HCEC 1CT (cell line): ENCODE results near the gene CLASRP.

Experiments used
- DNase-seq: peaks from one replicate; pipeline ENCODE4 v3.0.0-alpha.2; 2017

The CLASRP gene

DNA sequence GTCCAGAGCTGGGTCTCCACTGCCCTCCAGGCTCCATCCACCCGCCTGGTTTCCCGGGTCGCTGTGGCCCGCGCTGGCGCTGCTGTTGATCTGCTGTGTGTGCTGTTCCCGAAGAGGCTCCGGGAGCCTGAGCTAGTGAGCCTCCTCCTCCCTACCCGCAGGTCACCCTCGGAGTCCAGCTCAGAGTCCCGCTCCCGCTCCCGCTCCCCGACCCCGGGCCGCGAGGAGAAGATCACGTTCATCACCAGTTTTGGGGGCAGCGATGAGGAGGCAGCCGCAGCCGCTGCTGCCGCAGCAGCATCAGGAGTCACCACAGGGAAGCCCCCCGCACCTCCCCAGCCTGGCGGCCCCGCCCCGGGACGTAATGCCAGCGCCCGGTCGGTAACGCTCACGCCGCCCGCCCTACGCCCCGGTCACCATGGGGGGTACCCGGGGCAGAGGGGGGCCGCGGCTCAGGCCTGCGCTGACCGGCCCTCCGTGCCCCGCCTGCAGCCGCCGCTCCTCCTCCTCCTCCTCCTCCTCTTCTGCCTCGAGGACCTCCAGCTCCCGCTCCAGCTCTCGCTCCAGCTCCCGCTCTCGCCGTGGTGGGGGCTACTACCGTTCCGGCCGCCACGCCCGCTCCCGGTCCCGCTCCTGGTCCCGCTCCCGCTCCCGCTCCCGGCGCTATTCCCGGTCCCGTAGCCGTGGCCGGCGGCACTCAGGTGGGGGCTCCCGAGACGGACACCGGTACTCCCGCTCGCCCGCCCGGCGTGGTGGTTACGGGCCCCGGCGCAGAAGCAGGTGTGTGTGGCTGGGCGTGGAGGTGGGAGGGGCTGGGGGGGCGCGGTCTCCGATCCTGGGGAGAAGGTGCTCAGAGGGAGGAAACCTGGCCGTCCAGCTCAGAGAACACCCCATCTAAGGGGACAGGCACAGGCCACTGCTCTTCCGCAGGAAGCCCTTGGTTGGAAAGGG, 25.3 kb downstream of the CLASRP start:
- DNase-seq, result no peak

DNA sequence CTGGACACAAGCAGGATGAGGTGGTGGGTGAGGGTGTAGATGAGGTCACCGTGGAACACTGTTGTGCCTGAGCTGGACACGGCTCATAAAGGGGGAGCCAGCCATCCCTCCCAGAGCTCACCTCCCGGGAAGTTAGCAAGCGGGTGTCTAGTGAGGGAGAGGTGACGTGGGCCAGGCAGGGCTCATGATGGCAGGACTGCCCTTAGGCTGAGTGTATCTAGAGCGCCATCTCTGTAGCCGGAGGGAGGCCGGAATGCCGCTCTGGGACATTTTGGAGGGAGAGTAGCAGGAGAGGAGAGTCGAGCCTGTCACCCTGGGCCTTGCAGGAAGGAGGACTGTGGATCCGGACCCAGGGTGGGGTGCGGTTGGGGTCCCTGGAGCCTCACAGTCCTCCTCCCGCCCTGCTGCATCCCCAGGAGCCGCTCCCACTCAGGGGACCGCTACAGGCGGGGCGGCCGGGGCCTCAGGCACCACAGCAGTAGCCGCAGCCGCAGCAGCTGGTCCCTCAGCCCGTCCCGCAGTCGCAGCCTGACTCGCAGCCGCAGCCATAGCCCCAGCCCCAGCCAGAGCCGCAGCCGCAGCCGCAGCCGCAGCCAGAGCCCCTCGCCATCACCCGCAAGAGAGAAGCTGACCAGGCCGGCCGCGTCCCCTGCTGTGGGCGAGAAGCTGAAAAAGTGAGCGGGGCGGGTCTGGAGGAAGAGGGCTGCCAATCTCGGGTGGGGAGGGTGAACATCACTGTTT, 28.2 kb downstream of the CLASRP start:
- DNase-seq, result no peak

DNA sequence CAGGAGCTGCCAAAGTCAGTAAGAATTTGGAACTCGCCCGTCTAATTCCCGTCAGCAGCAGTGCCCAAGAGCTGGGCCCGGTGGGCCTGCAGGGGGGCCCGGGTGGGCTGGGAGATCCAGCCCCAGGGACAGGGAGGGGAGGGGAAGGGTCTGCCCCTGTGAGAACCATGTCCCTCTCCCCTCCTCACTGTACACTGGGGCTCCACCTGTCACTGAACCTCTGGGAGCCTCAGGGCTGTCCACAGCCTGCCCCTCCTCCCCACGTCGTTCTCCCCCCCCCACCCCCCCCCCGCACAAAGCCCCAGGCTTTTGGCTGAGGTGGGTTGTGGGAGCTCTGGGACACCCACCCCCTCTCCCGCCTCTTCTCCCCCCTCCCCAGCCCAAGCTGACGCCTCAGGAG, 29.2 kb downstream of the CLASRP start:
- no peak for DNase-seq

DNA sequence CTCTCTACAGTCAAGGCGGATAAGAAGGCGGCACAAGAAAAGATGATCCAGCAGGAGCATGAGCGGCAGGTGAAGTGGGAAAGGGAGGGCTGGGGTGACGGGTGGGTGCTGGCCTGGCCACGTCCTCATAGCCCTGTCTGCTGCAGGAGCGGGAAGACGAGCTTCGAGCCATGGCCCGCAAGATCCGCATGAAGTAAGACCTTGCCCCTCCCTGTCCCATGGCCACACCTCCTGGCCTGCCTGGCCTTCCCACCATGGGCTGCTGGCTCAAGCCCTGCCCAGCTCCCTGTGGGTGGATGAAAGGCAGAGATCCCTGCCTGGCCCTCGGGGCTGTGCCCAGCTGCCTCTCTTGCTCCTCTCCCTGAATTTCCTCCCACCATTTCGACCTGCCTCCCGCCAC, 30.2 kb downstream of the CLASRP start:
- no peak for DNase-seq

DNA sequence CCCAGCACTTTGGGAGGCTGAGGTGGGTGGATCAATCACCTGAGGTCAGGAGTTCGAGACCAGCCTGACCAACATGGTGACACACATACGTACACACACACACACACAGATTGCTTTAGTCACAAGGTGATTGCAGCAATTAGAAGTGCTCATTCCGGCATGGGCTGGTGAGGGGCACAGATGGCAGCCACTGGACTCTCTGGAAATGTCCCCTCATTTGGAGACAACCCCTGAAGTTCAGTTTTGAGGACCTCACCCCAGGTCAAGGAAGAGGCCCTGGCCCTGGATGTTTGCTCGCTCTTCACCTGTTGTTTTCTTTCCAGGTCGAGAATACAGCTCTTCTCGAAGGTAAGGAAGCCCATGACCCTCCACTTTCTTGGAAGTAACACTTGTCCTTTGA, 31.4 kb downstream of the CLASRP start:
- DNase-seq, result no peak

DNA sequence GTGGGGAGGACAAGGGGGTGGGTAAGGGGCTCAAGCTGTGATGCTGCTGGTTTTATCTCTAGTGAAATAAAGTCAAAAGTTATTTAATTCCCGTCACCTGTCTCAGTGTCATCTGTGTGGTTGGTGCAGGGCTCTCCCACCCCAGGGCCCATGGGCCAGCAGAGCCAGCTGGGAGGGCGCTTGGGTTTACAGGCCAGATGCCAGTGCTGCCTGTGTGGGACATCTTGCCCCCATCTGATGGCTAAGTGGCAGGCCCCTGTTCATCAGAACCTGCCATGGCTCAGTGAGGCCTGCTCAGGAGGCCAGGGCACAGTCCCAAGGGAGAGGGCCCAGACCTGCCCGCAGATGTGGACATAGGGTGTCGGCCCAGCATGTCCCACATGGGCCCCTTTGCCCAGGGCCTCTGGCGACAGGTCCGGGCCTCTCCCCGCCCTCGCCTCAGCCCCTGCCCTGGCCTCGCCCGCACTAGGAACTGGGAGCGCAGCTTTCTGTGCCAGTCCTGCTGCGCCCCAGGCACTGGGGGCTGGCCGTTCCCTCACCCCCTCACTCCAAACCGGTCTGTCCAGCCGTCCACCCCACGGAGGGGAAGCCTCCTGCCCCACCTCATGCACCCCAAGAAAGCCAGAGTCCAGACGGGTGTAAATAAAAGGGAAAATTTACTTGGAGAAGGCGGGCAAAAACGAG, 32.2 kb downstream of the CLASRP start:
- no peak for DNase-seq

DNA sequence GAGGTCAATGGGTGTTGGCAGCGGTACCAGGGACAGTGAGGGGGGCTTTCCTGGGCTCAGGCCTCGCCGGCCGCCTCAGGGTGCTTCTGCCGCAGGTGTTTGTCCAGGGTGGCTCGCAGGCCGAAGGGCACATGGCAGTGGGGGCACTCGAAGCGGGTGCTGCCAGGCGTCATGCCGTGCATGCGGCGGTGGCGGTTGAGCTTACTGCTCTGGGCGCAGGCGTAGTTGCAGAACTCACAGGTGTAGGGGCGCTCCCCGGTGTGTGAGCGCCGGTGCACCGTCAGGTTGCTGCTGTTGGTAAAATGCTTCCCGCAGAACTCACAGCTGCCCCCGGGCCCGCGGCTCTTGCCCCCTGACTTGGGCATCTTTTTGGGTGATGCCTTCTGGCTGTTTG, 32.7 kb downstream of the CLASRP start:
- DNase-seq, result no peak

DNA sequence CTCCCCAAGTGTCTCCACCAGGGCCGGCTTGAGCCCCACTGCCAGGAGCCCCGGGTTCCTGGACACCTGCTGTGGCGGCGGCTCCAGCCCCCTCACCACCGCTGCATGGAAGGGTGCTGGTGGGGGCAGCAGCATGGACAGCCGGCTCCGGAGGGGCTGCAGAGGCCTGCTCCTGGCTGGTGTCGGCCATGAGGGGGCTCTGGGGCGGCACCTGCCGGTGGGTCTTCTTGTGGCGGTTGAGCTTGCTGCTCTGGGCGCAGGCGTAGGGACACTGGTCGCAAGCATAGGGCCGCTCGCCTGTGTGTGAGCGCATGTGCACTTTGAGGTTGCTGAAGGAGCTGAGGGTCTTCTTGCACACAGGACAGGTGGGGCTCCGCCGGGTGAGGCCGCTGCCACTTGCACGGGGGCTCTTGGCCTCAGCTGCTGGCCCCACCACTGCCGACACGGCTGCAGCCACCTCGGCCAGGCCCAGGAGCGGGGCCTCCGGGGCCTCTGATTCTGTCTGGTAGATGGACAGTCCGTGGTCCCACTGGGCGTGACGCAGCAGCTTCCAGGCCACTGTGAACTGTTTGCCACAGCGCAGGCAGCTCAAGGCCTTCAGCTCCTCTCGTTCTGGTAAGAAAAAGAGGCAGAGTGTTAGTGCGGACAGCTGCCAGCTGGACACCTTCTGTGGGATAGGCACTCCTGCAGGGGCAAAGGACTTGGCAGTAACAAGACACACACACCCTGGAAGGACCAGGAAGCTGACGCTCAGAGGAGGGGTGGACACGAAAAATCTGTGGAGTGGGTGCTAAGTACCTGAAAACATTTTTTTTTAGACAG, 33.3 kb downstream of the CLASRP start:
- no peak for DNase-seq

DNA sequence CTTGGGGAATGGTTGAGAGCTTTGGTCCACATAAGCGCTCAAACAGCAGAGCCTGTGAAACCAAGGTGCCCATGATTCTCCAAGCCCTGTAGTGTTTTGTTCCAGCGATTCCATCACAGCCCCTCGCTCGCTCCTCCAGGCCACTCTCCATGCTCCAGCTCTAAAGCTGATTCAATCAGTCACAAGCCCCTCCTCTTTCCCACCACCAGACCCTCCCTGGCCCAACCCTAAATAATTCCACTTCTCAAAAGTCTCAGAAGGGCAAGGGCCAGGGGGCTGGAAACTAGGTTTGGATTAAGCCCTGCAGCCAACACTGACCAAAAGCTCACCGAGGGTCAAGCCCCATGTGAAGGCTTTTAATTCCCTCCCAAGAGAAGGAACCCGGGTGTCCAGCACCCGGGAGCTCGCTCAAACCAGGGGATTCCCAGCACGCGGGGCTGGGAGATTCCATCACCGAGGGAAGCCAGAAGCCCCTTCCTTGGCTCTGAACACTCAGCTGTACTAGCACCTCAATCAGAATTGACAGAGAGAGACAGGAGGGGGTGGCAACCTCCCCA, 36.0 kb downstream of the CLASRP start:
- DNase-seq, result no peak

DNA sequence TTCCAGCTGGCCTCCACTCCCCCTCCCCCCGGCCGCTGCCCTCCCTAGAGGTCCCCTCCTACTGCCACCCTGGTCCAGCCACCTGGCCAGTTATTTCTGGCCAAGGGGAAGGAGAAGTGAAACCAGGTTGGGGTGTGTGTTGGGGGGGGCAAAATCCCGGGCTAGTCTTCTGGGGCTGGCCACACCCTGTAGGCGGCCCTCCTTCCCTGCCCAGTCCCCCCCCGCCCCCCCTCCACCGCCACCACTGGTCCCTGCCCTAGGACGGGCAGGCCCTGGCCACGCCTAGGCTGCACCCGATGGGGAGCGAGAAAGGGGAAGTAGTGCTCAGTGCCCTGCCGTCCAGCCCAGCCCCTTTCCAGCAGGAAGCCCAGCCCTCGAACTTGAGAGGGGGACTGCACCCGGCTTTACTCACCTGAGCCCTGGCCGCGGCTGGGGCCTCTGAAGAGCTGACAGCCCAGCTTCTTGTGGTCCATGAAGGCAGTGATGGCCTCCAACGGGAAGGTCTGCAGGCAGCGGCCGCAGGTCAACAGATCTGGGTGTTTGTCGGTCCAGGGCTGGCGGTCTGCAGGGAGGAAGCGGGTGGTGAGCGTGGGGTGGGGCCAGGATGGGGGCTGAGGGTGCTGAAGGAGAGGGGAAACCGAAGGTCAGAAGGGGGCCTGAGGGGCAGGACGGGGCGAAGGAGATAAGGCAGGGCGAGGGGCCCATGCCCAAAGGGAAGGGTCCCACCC, 36.6 kb downstream of the CLASRP start:
- DNase-seq, result no peak

DNA sequence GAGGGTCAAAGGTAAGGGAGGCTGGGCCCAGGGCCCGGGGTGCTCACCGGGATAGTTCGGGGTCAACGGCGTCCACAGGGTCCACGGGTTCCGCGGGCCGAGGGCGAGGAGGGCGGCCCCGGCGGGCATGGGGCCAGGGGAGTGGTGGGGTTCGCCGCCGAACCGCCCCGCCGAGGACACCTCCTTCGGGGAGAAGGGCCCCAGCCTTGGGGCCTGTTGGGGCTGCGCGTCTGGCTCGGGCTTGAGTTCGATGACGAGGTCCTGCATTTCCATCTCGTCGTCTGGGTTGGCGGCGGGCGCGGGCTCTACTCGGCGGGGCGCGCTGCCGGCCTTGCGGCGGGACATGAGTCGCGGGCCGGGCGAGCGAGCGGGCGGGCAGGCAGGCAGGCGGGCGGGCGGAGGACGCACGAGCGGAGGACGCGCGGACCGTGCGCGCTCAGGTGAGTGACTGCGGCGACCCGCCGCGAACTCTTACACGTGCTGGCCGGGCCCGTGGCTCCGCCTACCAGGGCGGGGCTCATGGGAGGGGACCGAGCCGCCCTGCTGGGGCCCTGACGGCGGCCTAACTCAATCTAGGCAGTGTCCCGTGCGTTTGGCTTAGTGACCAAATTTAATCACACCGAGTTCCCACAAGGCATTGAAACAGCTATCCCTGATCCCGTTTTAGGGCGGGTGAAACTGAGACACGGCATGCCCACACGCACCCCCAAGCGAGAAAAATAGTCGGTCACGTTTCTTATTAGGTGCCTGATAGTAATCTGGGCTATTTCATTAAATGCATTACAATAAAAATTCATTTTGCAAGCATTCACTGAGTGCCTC, 37.4 kb downstream of the CLASRP start, which contains the start of gene ZNF296:
Gene ZNF296 (minus strand): TSS at position 450 of the 822 bp plus-strand sequence. CDS start 105 bp downstream, at position 345.
- no peak for DNase-seq

DNA sequence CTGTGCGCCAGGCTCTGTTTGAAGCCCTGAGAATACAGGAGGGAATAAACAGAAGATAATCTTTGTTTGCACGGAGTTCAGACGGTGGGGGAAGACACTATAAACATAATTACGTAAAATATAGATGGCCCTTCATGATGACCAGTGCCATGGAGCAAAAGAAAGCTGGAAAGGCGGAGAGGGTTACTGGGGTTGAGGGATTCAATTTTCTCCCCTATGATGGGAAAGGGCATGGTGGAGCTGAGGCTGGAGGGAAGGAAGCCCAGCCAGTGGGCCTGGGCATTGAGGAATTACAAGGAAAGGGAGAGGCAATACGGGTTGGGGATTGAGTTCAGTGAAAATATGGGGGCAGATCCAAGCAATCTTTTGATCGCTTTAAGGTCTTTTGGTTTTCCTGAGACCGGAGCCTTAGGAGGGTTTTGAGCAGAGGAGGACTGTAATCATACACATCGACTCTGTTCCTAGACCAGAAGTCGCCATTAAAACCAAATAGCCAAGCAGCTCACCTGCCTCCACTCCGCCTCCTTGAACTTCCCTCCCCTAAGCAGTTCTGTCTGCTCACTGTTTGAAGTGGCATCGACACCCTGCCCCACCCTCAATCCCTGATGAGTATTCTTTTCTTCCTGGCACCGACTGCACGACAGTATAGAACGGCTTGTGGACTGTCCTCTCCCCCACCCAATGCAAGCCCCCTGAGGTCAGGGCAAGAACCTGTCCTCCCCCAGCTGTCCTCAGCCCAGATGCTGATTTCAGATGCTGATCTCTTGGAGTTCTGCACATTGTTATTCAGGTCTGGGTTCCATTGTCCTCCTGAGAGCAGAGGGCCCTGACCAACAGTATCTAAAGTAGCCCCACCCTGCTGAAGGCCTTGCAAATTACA, 38.2 kb downstream of the CLASRP start:
- DNase-seq, result no peak

DNA sequence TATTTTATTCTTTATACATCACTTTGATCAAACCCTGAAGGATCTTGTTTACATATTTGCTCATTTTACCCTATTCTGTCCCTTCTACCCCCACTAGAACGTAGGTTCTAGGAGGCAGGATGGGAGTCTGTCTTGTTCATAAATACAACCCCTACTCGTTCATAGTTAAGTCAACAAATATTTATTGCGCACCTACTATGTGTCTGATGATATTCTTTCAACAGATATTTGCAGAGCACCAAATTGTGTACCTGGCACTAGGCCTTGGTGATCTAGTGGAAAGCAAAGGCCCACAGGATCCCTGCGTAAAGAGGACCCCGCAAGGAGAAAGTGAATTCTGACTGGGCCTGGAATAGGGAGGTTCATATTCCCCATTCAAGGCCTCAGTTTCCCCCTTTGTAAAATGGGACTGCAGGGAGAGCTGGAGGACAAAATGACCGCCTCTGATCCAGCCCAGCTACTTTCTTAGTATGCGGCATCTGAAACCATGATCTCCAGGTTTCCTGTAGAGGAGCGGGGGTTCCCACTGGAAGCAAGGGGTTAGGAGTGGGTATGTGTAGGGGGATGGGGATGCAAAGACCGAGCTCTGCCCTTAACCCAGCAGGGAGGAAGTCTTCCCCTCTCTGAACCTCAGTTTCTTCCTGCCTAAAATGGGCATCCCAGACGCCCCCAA, 39.7 kb downstream of the CLASRP start:
- DNase-seq, result no peak

DNA sequence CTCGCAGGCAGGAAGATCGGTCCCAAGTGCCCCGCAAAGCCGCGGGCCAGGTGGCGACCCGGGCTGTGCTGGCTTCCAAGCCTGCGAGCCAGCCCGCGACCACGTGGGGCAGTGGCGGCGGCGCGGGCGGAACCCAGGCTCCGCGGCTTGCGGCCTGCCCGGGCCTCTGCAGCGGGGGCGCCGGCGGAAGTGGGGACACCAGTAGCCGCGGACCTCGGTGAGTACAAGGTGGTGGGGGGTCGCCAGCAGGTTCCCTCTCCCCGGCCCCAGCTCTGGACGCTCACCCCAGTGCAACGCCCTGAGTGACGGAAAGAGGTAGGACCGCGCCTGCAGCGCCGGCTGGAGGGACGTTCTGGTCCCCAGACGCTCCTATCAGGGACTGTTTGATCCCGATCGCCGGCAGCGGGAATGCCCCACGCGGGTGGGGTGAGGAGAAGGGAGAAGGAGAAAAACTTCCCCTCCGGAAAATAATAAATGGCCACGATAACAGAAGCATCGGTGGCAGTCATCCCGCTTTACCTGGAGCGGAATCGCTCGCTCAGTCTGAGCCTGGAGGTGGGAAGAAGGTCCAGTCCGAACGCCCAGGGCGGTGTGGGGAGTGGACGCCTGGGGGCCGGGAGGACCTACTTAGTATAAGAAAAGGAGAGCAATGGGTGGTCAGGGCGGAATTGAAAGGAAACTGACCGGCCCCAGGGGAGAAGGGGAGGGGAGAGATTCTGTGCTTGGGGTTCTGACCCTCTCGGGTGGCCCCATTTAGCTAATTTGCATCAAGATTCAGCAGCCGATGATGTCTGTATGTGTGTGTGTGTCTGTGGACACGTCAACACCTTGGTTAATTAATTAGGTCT, 40.4 kb downstream of the CLASRP start, which contains the start of gene GEMIN7:
Gene GEMIN7 (plus strand): TSS at position 198 of the 848 bp plus-strand sequence. CDS start 10,855 bp downstream, outside the sequence.
- DNase-seq, result peak; percentile 72

DNA sequence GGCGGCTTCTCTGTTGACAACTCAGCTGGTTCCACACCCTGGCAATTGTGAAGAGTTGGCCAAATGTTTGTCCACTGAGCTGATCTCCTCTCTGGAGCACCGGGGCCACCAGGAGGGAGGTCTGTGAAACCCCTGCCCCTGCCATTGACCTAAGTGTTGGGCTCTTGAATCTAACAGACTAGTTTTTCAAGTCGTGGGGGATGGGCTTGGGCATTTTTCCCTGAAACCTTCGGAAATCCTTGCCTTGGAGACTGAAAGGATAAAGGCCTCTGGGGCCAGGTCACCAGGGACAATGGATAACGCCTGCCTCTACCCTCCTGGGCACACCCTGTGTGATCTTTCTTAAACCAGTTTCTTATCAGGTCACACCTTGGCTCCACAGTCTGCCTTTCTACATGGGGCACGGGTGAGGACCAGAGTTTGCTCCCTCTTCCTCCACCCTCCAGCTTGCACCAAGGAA, 41.1 kb downstream of the CLASRP start:
- DNase-seq, result no peak

DNA sequence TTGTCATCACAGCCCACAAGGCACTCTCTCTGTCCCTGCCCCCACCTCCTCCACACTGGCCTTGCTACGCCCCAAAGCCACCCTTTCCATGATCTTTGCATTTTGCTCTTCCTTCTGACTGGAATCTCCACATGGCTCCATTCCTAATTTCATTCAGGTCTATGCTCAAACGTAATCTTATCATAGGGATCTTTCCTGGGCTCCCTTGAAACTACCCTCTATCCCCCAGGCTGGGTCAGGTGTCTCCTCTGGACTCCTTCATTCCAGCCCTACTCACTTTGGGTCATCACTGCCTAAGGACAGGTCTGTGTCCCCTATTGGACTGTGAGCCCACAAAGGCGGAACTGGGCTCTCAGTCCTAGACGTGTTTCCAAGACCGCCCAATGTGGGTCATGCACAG, 43.3 kb downstream of the CLASRP start:
- no peak for DNase-seq

DNA sequence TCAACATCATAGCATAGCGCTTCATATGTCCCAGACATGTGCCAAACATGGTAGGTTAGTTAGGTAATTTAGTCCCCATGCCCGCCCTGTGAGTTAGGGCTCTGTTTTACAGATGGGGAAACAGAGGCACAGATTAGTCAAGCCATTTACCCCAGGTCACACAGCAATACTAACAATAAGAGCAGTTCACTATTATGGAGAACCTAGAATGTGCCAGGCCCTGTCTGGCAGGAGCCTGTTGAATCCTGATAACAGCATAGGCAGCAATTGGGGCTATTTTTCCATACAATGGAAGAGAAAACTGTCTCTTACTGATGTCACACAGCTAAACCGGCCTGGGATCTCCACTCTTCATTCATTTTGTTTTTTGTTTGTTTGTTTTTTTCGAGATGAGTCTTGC, 47.6 kb downstream of the CLASRP start:
- DNase-seq, result no peak

DNA sequence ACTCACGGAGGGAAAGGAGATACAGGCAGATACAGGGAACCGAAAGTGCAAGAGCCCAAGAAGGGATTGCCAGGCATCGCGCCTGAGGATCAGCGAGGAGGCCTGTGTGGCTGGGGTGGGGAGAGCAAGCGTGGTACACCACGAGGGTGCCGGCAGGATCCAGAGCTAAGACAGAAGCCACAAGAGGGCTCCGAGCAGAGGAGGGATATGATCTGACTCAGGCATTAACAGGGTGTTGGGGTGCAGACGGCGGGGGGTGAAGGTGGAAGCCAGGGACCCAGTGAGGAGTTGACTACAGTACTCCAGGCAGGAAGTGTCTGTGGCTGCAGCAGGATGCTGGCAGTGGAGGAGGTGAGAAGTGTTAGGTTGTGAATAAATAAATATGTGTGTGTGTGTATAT, 48.7 kb downstream of the CLASRP start:
- DNase-seq, result no peak
